Fibroblast of skin of left biceps (primary cell): ENCODE measurements around the gene HOXC4.
"Not testable (repeated sequence)": the region's sequence is repeated elsewhere in the genome, so short reads cannot be mapped to it uniquely, and the experiment has no call there.

Experiments
- DNase-seq, 2 experiments: peaks; one replicate each; pipeline ENCODE4 v3.0.0-alpha.2; 2013; ENCODE audit warnings: low read depth in 2 of 2

The HOXC4 gene

GRCh38 chr12:54058128-54058768, 4.6 kb downstream of the HOXC4 start:
- no peak for DNase-seq

DNA sequence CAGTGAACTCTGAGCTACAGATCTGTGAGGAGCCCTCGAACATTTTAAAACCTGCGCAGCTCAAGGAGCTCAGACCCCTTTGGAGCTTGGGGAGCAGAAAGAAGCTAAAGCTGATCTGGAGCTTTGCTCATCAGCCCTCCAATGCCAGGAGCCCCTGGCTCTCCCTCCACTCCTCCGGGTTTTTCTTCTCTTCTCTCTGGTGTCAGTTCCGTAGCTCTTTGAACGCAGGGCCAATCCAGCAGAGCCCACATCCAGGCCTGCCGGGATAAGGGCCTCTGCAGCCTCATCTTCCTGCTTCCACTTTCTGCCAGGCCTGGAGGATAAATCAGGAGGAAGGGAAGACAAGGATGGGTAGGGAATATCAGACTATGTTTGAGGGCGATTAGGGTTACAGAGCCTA, 6.0 kb downstream of the HOXC4 start:
- DNase-seq: no peak

DNA sequence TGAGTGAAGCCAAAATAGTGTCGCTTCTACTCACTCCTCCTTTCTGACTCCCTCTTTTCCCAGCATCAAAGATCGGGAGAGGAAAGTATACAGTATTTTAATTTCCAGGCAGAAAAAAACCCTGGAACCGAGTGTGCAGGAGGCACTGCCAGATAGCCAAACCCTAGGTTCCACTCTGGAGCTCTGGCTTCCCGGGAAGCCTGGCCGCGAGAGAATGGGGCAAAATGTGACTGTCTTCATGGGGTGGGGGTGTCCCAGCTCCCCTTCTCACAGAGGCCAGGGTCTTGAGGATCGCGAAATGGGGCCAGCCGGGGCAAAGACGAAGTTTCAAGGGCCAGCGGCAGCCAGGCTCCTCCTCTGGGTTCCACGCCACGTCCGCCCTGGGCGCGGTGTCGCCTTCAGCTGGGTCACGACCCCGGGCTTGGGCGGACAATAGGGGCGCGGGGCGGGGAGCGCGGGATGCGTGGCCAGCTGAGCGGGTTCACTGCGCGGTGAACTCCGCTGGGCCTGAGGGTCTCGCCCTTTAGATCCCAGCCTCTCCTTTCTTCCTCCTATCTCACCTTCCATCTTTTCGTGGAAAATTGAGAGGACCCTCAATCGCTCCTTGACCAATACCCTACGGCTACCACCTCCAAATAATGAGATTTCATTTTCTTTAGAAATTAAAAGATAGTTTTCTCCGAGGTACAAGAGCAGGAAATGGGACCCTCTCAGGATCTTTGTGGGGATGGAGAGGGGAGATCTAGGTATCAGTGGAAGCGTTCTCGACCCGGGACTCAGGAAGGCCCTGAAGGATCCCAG, 6.7 kb downstream of the HOXC4 start:
- no peak for DNase-seq

DNA sequence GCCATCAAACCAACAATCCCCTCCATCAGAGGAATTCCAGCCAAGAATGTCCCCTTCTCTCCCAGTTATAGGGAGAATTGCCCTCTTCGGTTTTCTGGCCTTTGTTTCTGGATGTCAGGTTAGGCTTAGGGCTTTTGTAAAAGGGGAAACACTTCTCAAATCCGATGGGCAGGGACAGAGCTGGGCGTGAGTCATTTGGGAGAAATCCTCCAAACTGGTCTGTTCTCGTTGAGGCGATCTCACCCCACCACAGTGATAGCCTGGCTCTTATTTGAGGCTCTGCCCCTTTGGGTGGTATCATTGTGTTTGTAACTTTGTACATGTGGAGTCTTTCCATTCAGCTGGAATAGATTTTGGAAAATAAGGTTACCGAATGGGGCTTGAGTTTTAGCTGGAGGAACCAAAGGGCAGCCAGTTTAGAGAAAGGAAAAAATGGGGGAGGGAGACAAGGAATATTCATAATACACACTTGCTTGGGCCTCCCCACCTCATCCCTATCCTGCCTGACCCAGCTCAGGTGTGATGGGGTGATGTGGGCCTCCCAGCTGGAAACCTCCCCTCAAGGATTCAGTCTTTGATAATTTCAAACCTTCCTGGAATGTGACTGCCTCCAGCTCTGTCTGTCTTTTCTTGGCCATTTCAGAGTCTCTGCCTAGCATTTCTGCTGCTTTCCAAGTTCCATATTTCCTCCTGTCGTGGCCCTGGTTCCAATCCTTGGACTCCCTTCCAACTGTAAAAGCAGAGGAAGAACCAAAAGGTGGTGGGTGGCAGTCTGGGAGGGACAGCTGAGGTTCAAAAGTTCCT, 7.5 kb downstream of the HOXC4 start:
- DNase-seq: no peak

GRCh38 chr12:54065677-54066076, 12.0 kb downstream of the HOXC4 start:
- DNase-seq: no peak

DNA sequence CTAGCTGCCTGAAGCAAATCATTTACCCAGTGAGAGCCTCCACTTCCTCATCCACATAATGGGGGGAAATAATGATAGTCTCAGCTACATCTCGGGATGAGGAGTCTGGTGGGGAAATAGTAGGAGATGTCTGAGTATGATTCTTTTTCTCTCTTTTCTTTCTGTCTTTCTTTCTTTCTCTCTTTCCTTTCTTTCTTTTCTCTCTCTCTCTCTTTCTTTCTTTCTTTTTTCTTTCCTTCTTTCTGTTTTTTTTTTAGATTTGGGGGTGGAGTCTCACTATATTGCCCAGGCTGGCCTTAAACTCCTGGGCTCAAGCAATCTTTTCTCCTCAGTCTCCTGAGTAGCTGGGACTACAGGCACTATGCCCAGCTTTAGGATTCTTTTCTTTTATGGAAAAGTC, 12.8 kb downstream of the HOXC4 start:
- no peak for DNase-seq

- no peak for DNase-seq
Observed at GRCh38 chr12:54068418-54069070, 14.9 kb downstream of the HOXC4 start.

DNA sequence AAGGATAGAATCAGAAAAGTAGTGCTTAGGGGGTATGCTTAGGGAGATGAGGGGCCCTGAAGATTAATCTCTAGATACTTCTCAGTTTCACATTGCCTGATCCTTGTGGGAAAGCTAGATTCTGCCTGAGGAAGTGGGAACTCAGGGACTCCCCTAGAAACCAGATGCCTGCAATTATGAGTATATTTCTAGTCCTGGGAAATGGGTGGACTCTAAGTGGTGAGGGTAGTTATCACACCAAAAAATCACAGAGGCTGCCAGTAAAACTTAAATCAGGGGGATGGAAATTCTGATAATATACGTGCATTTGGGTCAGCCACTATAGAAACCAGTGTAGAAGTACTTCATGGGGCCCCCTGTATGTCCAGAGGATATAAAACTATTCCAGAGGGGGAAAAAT, 18.3 kb downstream of the HOXC4 start:
- DNase-seq: no peak

GRCh38 chr12:54074308-54074707, 20.7 kb downstream of the HOXC4 start:
- no peak for DNase-seq

- DNase-seq: no peak
Observed at GRCh38 chr12:54075409-54075808, 21.8 kb downstream of the HOXC4 start.

DNA sequence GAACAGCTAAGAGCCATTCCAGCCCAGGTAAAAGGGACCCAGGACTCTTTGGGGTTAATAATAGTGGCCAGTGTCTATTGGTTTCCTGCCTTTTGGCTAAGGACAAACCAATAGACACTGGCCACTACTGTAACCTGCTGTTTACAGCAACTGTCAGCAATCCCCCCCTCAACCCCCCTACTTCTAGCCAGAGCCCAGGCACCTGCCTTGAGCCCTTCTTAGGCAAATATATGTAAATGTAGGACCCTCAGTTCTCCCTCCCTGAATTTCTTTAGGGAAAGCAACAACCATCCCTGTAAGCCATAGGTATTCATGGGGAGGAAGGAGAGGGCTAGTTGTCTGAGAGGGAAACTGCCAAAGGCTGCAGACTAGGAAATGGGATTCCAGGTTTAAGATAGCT, 22.3 kb downstream of the HOXC4 start:
- DNase-seq: no peak

DNA sequence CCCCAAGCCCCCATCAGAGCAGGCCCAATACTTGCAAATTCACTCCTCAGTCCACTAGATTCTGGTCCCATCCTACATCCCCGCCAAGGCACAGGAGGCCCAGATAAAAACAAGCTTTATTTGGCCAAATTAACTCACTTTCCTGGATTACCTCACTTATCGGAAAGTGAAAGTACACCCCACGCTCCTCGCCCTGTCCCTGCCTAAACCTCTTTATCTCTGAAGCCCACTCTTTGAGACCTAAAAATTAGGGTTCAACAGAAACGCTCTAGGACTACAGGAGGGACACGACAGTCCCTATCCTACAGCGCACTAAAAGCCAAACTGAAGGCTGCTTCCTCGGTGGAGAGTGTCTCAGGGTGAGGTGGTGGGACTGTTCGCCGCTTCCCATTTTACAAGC, 24.2 kb downstream of the HOXC4 start:
- DNase-seq: not testable (repeated sequence)

- not testable (repeated sequence) for DNase-seq
Observed at GRCh38 chr12:54079115-54079514, 25.5 kb downstream of the HOXC4 start.

DNA sequence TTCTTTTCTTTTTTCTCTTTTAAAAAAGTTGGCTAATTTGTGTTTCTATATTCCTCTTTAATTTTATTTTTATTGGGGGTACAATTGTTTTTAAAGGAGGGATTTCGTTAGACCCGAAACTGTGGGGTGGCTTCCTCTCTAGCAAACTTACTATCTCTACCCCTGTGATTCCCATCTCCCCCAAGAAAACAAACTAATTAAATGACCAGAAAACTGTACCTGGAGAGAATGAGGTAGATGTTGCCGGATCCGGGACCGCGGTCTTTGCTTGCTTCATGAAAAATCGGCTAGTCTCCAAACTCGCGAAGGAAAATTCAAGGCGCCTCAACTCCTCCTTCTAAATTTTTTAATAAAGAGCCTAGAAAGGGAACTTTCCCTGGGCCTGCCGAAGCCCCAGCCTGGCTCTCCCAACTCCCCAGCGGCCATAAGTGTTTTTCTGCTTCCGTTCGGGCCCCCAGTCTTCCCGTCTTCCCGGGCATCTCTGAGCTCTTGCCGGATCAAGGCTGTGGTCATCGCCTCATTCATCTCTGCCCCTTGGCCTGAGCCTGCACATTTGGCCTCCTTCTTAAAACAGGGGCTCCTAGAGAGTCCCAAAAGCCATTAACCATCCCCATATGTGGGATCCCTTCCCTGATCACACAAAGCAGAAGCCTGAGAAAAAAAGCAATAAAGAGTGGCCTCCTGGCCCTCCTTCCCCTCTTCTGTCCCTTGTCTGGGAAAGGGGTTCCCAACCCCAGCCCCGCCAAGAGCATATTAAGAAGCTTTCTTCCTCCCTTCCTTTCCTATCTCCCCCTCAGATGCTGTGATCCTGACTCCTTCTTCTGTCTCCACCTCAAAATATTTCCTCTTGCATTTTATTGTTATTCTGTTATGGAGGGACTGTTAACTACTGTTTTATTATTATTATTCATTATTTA, 26.6 kb downstream of the HOXC4 start:
- not testable (repeated sequence) for DNase-seq

GRCh38 chr12:54081053-54081514, 27.4 kb downstream of the HOXC4 start:
- DNase-seq: not testable (repeated sequence)

DNA sequence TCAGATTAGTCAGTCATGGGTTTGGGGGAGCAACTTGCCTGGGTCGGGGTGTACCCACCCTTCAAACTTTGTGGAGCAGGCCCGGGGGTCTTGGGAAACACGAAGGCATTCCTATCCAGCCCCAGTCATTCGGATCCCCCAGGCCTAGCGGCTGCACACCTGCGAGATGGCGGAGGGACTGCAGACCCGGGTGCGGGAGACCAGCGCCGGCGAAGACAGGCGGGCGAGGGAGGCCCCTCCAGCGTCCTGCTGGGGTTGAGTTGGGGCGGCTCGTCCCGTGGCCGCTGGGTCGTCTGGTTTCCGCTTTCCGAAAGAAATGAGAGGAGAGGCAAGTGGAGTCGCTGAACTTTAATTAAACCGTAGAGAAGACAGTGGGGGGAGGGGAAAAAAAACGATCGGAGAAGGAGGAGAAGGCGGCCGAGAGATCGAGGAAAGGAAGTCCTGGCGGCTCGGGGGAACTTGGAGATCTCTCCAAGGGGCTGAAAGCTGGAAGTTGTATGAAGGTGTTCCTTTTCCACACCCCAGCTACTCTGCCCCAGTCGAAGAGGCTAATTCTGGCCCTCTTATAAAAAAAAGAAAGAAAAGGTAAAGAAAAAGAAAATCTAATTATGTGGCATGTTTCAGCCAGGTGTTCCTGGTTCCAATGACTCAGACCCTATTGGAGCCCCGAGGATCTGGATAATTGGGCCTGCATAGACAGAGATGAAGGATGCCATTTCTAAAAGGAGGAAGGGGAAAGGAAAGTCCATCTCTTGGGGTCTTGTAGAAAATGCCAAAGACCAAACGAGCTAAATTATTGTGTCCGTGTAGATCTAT, 28.2 kb downstream of the HOXC4 start:
- DNase-seq: not testable (repeated sequence)

DNA sequence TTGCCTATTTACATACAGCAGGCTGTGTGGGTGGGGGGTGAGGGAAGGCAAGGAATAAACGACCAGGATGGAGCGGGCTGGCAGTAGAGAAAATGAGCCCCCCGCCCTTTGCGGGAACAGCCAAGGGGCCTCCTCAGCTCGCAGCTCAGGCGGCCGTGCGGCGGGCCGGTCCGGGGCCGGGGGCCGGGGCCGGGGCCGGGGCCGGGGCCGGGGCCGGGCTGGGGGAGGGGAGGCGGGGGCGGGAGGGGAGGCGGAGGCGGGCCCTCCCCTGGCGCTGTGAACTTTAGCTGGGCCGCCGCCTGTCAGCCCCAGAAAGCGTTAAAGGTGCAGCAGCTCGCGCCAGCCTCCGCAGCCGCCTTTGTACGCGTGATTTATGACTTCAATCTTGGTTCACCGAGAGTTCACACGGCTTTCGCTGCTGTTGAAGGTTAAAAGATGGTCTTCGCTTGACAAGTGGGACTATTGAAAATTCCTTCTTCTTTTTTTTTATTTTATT, 28.8 kb downstream of the HOXC4 start:
- no peak for DNase-seq

DNA sequence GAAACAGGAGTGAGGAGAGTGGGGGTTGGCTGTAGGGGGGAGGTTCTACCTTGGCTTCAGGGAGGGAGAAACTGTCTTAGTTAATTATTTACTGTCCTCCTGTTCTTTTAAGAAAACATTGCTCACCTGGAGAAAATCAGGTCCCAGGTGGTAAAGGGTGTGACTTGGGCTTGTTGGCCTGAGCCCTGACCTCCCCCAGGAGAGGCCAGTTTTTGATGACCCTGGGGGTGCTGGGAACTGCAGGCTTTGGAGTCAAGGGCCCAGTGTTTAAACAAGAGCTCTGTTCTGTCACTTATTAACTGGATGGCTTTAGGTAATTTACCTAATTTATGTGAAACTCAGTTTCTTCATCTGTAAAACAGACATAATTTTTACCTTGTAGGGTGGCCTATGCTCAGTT, 34.4 kb downstream of the HOXC4 start:
- DNase-seq: not testable (repeated sequence)

DNA sequence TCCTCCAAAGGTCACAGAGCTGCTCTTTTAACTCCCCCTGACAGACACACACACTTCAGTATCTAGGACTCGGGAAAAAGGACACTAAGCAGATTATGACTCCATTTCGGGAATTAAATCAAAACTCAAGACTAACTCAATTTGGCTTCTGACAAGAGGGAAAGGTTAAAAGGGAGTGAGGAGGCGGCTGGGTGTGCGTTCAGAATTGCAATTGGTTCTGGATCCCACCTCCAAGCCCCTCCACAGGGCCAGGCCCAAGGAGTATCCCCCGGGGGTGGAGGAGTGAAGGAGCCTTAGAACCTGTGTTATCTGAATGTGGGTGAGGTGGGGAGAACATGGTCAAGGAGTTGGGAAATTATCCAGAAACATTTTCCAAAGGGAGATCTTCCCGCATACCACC, 35.8 kb downstream of the HOXC4 start:
- DNase-seq: not testable (repeated sequence)

- not testable (repeated sequence) for DNase-seq
Observed at GRCh38 chr12:54090312-54090711, 36.7 kb downstream of the HOXC4 start.
